GM21825 (cell line): ENCODE results near the gene ZNF317.

Experiments used
- ATAC-seq: cut with Tn5 transposase; IDR thresholded peaks from one replicate; pipeline ENCODE4 v1.9.1; 2021; ENCODE audit warnings: mild to moderate bottlenecking, moderate library complexity; ENCODE audit not compliant: unreplicated experiment

ZNF317 gene

DNA sequence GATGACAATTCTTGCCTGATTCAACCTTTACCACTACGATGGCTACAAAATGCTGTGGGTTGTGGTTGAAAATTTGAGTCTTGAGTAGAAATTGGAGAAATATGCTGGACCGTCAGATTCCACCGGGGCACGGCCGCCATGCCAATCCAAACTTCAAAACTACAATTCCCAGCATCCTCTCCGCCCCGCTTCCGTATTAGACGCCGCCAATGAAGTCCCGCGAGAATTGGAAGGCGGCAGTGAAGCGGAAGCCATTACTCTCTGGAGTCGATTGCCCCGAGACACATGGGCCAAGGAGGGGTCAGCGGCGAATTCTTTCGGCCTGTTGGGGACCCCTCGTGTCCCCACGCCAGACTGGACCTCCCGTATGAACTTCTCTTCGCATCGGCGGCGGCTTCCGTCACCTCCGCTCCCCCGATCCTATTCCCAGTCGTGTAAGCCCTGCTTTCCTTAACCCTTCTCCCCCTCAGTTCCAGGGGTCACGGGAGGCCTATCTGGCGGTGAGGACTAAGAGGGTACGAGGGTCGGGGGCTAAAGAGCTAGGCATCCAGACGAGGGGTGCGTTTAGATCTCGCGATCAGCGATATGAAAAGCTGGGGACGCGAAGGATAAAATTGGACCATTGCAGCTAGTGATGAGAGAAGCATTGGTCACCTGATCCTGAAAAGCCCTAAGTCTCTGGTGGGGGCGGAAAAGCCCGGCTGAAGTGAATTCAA, at the start of gene ZNF317:
ZNF317 (plus strand) TSS at position 239 of the 716 bp plus-strand sequence. CDS start 15,620 bp downstream, outside the sequence.
- peak; percentile 94 for ATAC-seq

DNA sequence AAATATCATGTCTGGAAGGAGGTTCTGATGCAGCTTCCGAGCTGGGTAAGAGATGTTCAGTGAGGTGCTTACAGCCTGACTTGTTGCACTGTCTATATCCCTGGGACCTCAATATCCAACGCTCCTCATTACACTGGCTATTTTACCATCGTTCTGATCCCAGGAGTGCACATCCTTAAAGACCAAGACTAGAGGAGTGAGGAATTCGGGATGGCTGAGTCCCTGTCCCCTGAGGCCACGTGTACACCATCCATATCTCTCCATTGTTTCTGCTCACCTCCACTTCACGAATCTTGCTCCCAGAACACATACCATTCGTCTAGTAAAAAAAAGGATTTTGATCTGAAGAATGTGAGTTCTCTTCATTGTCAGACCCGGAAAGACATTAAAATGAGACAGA, 32.8 kb upstream of the ZNF317 start, which contains the start of gene OR7G2:
OR7G2 (minus strand) TSS at position 101 of the 400 bp plus-strand sequence. CDS start 4,232 bp downstream, outside the sequence.
- no peak for ATAC-seq

DNA sequence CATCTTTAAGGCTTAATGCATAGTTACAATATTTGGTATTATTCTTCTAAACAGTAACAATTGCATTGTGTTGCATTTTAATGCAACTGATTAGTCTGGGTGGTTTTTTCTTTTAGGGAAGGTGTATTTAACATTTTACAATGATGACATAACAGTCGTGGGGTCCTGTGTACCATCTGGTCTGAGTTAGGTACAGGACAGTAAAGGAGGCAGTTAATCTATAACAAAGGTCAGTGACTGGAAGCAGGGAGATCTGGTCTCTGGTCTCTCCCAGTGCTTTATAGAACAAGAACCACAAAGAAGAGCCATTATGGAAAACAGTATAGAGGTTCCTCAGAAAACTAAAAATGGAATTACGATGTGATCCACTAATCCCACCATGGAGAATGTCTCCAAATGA, 30.2 kb upstream of the ZNF317 start:
- ATAC-seq = no peak

DNA sequence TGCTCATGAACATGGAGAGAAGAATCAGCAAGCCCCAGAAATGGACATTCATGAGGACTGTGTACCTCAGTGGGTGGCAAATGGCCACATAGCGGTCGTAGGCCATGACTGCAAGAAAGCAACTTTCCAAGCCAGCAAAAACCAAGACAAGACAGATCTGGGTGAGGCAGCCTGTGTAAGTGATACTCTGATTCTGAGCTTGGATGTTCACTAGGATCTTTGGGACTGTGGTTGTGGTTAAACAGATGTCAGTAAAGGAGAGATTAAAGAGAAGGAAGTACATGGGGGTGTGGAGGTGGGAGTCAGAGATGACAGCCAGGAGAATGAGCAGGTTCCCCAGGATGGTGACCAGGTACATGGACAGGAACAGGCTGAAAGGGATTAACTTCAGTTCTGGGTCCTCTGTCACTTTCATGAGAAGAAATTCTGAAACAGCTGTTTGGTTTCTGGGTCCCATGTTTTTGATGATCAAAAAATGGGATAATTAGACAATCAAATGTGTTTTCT, 24.8 kb upstream of the ZNF317 start, which contains the start of gene OR7G1:
OR7G1 (minus strand) TSS at position 457 of the 507 bp plus-strand sequence; CDS start at position 457, 0 bp downstream.
- no peak for ATAC-seq

DNA sequence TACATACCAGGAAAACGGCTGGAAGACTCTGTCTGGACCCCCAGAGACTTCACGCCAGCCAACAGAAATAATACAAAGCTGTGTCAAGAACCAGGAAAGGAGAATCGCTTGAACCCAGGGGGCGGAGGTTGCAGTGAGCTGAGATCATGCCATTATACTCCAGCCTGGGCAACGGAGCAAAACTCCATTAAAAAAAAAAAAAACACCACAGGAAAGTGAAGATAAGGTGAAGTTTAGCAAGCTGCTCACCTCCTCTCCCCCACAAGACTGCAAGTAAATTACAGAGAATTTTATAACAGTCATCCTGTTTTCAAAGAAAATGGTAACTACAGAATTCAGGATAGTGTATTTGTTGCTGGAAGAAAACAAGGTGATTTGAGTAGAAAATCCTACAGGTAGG, 23.6 kb upstream of the ZNF317 start:
- ATAC-seq = no peak

DNA sequence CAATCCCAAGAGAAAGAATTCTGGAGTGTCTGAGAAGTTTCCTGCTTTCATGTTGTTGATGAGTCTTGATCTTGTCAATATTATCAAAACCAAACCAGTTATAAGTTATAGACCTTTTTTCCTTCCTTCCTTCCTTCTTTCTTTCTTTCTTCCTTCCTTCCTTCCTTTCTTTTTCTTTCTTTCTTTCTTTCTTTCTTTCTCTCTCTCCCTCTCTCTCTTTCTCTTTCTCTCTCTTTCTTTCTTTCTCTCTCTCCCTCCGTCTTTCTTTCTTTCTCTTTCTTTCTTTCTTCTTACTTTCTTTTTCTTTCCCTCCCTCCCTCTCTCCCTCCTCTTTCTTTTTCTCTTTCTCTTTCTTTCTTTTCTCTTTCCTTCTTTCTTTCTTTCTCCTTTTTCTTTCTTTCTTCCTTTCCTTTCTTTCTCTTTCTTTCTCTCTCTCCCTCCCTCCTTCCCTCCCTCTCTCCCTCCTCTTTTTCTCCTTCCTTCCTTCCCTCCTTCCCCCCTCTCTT, 13.2 kb upstream of the ZNF317 start, which contains the start of gene OR7G3:
OR7G3 (minus strand) TSS at position 51 of the 506 bp plus-strand sequence; CDS start at position 51, 0 bp downstream.
- no peak for ATAC-seq

DNA sequence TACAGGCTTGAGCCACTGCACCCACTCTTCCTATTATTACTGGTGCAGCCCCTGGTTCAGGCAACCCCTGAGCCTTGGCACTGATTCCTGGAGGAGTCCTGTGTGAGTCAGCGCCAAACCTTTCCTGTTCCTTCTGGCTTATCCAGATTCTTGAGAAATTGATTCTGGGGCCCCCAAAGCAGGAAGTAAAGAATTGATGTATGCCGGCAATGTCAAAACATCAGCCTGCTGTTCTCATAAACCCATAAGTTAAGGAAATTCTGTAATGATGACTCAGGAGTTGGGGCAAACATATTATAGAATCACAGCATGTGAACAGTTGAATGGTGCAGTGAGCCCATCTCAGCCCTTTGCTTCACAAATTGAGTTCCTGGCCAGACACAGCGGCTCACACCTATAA, 12.0 kb upstream of the ZNF317 start:
- ATAC-seq = no peak

DNA sequence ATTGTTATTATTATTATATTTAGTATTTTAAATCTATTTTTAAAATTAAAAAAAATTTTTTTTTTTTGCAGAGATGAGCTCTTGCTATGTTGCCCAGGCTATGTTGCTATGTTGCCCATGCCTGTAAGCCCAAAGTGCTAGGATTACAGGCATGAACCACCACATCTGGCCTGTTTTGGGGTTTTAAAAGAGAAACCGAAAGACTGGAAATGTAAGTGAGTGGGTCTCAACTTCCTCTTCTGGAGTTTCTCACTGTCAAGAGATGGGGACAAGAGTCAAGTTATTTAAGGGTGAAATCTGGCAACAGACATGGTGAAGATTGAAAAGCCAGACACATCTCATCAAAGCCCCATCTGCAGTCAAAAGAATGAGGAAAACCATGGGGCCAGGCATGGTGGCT, 9.2 kb upstream of the ZNF317 start:
- ATAC-seq = no peak

DNA sequence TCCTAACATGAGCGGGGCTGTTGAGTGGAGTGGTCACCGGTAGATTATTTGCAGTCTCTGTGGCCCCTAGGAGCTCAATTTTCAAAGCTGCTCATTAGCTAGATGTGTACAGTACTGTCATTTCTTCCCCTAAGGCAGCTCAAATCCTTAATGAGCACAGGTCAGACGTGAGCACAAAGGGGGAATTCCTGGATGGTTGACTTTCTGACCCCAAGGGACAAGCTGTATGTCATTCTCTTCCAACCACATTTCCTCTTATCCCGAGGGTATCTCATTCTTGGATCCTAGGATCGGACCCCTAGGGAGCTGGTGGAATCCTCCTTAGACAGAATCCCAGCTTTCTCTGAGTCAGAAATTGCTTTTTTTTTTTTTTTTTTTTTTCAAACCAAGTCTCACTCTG, 7.8 kb upstream of the ZNF317 start:
- no peak for ATAC-seq

DNA sequence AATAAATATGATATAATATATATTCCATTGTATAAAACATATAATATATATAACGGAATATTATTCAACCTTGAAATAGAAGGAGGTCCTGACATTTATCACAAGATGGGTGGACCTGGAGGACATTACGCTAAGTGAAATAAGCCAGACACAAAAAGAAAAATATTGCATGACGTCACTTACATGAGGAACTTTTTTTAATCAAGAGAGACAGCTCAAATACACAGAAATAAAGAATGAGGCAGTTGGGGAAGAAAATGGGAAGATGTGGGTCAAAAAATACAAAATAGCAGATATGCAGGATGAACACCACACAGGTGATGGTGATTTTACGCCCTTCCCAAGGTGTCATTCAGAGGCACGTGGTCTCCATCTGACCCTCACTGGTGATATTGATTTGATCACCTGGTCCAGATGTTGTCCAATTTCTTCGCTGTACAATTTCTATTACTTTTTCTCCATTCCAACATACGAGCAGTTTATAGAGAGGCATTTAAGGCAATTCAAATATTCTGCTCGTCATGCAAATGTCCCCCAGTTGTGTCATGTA, 513 bp upstream of the ZNF317 start:
- ATAC-seq = no peak

DNA sequence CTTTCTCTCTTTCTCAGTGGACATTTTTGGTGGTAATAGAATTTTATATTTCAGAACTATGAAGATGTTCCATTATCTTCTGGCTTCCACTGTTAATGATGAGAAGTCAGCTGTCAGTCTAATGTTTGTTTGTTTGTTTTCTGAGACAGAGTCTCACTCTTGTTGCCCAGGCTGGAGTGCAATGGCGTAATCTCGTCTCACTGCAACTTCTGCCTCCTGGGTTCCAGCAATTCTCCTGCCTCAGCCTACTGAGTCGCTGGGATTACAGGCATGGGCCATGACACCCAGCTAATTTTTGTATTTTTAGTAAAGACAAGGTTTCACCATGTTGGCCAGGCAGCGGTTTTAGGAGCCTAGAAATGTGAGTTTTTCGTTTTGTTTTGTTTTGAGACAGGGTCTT, 4.7 kb downstream of the ZNF317 start:
- ATAC-seq = no peak

DNA sequence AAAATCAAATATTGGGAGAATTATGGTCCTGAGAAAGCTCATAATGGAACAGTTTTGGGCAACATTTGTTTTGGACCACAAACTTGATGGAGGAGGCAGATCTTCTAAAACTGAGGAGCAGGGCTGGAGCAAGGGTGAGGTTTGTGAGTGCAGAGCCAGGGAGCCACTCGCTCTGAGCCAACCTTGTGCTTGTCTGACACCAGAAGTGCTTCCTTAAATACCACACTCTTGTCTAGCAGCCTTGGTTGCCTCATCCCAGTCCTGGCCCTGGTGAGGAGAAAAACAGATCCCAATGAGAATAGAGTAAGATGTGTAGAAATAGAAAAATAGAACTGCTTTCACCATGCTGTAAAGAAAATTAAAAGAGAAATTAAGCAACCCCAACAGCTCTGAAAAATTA, 6.7 kb downstream of the ZNF317 start:
- ATAC-seq = no peak

DNA sequence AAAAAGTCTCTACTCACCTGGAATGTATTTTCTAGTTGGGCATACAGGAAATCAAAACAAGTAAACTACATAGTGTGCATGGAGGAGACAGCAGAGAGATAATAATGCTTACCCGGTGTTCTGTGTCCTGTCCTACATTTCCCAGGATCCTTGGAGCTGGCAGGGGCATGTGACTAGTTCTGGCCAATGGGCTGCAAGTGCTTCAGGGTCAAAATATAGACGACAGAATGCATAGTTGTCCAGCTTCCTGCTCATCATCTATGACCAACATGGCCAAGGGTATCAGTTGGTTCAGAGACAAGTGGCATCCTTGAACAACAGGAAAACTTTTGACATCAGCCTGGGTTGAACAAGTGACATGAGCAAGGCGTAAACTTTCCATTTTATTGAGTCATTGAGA, 8.5 kb downstream of the ZNF317 start:
- ATAC-seq = no peak

DNA sequence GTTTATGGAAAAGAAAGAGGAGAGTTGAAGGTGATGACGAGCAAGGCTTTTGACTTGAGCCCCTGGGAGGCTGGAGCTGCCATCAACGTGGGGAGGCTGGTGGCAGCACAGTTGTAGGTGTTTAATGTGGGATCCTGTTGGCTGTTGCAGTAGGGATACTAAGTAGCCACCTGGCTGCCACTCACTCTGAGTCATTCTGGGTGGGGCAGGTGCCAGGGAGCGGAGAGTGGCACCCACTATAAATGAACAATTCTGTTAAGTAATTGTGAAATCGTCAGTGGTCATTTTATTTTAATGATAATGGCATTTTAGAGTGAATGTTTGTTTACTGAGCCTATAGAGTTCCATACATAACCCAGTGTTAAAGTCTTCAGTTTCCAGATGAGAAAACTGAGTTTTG, 9.8 kb downstream of the ZNF317 start:
- no peak for ATAC-seq

DNA sequence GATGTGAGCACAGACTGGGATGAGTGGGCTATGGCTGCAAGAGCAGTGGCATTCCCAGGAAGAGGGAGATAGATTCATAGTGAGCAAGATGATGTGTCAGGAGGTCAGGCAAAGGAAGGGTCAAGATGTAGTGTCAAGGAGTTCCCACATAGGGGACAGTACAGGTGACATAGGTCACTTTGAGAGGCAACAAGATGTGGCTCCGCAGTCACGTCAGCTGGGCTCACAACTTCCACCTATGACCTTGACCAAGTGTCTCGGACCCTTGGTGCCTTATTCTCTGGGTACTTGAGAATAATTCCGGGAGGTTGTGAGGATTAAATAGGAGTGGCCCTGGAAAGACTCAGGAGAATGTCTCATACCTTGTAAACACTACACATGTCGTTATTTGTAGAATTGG, 10.5 kb downstream of the ZNF317 start:
- ATAC-seq = no peak

DNA sequence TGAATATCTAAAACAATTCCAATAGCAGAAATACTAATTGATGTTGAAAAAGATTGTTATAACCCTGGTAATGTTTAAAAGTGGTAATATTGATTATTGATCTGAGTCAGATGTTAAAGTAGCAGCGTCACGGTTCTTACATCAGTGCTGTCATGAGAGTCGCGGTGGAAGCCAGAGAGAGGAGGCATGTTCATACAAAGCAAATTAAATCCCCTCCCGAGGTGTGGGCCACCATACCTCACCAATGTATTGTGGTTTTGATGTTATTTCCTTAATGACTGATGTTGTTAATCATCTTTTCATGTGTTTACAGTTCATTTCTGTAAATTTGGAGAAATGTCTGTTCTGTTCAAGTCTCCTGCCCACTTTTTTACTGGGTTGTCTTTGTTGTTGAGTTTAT, 11.2 kb downstream of the ZNF317 start:
- no peak for ATAC-seq

DNA sequence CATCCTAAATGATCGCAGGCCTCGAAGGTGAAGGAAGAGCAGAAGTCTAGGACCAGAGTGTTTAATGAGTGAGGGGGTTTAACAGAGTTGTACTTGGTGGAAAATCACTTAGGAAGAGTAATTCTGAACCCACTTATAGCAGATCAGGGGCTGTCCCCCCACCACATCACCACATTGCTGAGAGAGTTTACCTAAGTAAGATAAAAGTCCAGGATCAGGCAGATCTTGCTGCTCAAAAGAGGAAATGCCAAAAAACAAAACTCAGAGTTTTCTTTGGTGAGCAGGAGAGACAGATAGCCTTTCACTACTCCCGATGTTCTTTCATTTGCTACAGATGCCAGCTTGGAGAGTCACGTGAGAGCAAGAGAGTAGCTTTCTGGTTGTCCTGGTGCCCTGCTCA, 15.4 kb downstream of the ZNF317 start:
- no peak for ATAC-seq

DNA sequence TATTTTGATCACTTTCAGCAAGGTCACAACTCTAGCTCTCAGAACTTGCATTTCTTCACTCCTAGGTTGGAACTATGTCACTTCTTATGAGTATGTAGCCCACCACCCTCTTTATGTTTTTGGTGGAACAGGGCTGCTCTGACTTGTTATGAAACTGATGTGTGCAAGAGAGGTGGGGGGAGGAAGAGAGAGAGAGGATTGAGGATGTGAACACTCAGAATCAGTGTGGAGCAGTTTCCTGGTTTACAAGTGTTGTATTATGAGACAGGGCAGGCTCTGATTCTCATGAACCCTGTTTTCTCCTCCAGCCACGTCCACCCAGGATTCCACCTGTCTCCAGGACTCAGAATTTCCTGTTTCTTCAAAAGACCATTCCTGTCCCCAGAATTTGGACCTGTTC, 16.1 kb downstream of the ZNF317 start:
- no peak for ATAC-seq

DNA sequence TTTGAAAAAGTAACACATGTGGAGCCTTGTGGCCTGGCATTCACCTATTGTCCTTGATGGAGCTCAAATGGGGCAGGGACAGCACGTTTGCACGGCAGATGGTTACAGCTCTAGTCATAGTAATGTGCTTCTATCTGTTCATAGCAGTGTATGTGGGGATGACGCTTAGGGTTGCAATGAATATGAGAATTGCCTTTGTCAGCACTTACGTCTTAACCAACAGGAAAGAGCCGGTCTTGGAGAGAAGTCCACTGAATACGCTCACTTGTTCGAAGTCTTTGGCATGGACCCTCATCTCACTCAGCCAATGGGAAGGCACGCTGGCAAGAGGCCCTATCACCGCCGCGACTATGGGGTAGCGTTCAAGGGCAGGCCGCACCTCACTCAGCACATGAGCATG, 19.7 kb downstream of the ZNF317 start:
- no peak for ATAC-seq

DNA sequence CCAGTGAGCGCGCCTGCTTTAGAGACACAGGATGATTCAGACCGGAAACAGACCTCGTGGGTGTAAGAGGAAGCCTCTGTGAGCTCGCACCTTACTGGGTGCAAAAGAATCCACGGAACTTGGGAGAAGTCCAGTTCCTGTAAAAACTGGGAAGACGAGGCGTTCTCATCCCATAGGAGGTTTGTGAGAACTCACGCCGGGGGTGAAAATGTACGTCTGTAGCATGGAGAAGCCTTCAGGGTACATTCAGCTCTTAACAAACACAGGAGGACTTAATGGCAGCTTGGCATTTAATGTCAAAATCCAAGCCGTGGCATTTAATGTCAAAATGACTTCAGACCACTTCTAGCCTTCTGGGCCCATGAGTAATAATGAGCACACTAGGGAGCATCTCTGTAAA, 21.2 kb downstream of the ZNF317 start:
- ATAC-seq = no peak

DNA sequence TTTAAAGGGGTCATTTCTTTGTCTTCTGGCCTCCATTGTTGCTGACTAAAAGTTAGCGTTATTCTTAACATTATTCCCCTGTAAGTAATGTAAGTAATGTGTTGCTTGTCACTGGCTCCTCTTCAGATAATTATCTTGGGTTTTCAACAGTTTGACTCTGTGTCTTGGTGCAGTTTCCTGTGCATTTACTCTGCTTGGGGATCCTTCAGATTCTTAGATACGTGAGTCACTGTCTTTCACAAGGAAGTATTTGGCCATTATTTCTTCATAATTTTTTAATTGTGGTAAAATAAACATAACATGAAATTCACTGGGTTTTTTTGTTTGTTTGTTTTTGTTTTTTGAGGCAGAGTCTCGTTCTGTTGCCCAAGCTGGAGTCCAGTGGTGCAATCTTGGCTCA, 25.1 kb downstream of the ZNF317 start:
- ATAC-seq = no peak

DNA sequence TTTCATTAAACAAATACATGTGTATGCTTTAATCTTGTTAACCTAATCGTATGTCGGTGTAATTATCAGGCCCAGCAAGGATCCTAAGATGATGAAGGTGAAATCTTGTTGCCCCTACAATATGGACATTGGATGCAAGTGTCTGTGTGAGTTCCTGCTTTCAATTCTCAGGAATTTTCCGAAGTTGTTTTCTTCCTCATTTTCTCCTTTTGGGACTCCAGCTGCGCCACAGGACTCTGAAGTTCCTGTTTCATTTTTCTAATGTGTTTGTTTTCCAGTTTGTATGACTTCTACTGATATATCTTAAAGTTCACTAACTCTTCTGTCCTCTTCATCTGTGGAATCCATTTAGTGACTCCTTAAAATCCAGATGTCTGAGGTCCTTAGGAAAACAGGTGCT, 26.6 kb downstream of the ZNF317 start:
- no peak for ATAC-seq
